Activated B cell treated with CpG ODN at 0.5 μM for 24 hours (primary cell): ENCODE measurements around the gene SPAG6. TPM values are rescaled to one million over a fixed set of nuclear protein-coding genes. Genes with fewer than 3 reads are reported as not detected.

ENCODE experiments used
- ATAC-seq: fragments of 200-7000 bp; cut with Tn5 transposase; one replicate; pipeline ENCODE4 v1.10.0; 2021; ENCODE audit warnings: low read depth, mild to moderate bottlenecking, moderate library complexity
- CTCF ChIA-PET: fragments of 350-600 bp; sonication (Branson Sonifier 250); formaldehyde crosslinking; loops from one replicate; lab custom pipeline; 2021; ENCODE audit warnings: antibody characterized with exemption; lab: Charles Lee
- POLR2A ChIA-PET: fragments of 350-600 bp; sonication (Branson Sonifier 250); formaldehyde crosslinking; loops from one replicate; lab custom pipeline; 2021; ENCODE audit warnings: antibody characterized with exemption; lab: Charles Lee
- DNase-seq: peaks from one replicate; pipeline ENCODE4 v3.0.0; 2022
- H3K27ac Mint-ChIP-seq: one replicate; pipeline ENCODE4 v1.8.0; 2020; ENCODE audit warnings: mixed read lengths
- H3K27me3 Mint-ChIP-seq: one replicate; pipeline ENCODE4 v1.8.0; 2021; ENCODE audit warnings: mixed read lengths
- H3K36me3 Mint-ChIP-seq: one replicate; pipeline ENCODE4 v1.8.0; 2021; ENCODE audit warnings: low read depth, mixed read lengths
- H3K4me1 Mint-ChIP-seq: one replicate; pipeline ENCODE4 v1.8.0; 2021; ENCODE audit warnings: mixed read lengths
- H3K4me3 Mint-ChIP-seq: one replicate; pipeline ENCODE4 v1.8.0; 2020; ENCODE audit warnings: mild to moderate bottlenecking, mixed read lengths
- H3K9me3 Mint-ChIP-seq: one replicate; pipeline ENCODE4 v1.8.0; 2020; ENCODE audit warnings: mixed read lengths
- intact Hi-C: fragments of 100-400 bp; cut with micrococcal nuclease; formaldehyde crosslinking; loops from one replicate; pipeline ENCODE4 v1.15.1; 2024
- total RNA-seq: library from RNA; stranded (reverse); gene quantifications from 2 replicates; pipeline ENCODE4 v1.2.3, GENCODE V29; 2022
- TF ChIP-seq, protein P1 (sequence below): fragments of 200-600 bp; IDR thresholded peaks from one replicate; pipeline ENCODE4 v1.8.0; 2022; ENCODE audit warnings: antibody characterized with exemption, mild to moderate bottlenecking

The SPAG6 gene
- total RNA-seq, 1 donor from 2014 or later: 0.62 TPM

- CTCF ChIA-PET: interaction anchor here (0.6 to 2.3 kb wide), 3 partner anchors 210 to 551 kb away, joined by 3 to 8 read pairs (median 8); no protein-coding TSS in a partner anchor
- TF ChIP-seq, protein P1, sequence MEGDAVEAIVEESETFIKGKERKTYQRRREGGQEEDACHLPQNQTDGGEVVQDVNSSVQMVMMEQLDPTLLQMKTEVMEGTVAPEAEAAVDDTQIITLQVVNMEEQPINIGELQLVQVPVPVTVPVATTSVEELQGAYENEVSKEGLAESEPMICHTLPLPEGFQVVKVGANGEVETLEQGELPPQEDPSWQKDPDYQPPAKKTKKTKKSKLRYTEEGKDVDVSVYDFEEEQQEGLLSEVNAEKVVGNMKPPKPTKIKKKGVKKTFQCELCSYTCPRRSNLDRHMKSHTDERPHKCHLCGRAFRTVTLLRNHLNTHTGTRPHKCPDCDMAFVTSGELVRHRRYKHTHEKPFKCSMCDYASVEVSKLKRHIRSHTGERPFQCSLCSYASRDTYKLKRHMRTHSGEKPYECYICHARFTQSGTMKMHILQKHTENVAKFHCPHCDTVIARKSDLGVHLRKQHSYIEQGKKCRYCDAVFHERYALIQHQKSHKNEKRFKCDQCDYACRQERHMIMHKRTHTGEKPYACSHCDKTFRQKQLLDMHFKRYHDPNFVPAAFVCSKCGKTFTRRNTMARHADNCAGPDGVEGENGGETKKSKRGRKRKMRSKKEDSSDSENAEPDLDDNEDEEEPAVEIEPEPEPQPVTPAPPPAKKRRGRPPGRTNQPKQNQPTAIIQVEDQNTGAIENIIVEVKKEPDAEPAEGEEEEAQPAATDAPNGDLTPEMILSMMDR: no peak
- Mint-ChIP-seq H3K4me1 (peaks cover 39% of the 10 kb centered on the region), H3K27me3 (no peaks in the 10 kb centered on the region), H3K9me3 (no peaks in the 10 kb centered on the region), H3K27ac (peak overlapping the region; percentile 96), H3K36me3 (peaks cover 9% of the 10 kb centered on the region), H3K4me3 (peak overlapping the region; percentile 94)
- ATAC-seq (peak; percentile 8), DNase-seq (no peak)
- POLR2A ChIA-PET: interaction anchor here (1.2 to 3.3 kb wide), 17 partner anchors 8 to 911 kb away, joined by 3 to 86 read pairs (median 10); partner anchors contain the start of genes COMMD3, DNAJC1 and PIP4K2A
- intact Hi-C loops: loop anchor here (1.0 to 5.0 kb wide), 11 partner anchors 16 to 1014 kb away; partner anchors contain the start of genes DNAJC1 and MLLT10
Measured at GRCh38 chr10:22437620-22438588, 92.6 kb downstream of the SPAG6 start.

GRCh38 chr10:22438711-22439110, 93.4 kb downstream of the SPAG6 start:
- Mint-ChIP-seq H3K36me3 (peaks cover 9% of the 10 kb centered on the region), H3K27me3 (no peaks in the 10 kb centered on the region), H3K4me3 (peak overlapping the region; percentile 94), H3K27ac (peak overlapping the region; percentile 96), H3K4me1 (peaks cover 46% of the 10 kb centered on the region), H3K9me3 (no peaks in the 10 kb centered on the region)
- intact Hi-C loops: loop anchor here (5.0 kb wide), 1 partner anchor 1014 kb away; no protein-coding TSS in a partner anchor
- ATAC-seq (no peak), DNase-seq (no peak)
- ChIA-PET CTCF (interaction anchor here (0.6 kb wide), 1 partner anchor 546 kb away, joined by 3 read pairs; no protein-coding TSS in a partner anchor), POLR2A (interaction anchor here (3.2 to 3.3 kb wide), 2 partner anchors 16 to 185 kb away, joined by 42 to 86 read pairs; no protein-coding TSS in a partner anchor)
- TF ChIP-seq, protein P1: no peak

DNA sequence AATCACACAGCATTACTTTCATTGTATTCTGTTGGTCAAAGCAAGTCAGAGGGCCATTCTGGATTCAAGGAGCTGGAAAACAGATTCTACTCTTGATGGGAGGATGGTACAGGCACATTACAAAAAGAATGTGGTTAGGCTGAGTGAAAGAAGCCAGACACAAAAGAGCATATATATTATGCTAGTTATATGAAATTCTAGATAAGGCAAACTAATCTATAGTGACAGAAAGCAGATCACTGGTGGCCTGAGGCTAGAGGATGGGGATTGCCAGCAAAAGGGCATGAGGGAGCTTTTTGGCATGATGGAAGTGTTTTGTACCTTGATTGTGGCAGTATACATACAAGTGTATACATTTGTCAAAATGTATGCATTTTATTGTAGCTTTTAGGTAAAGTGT, 96.8 kb downstream of the SPAG6 start:
- no peaks in the 10 kb centered on the region for H3K27me3 Mint-ChIP-seq
- DNase-seq (no peak), ATAC-seq (no peak)
- H3K4me3 Mint-ChIP-seq: no peak overlapping the region
- H3K9me3 Mint-ChIP-seq: no peaks in the 10 kb centered on the region
- ChIA-PET POLR2A (no interaction called here), CTCF (interaction anchor here (0.7 kb wide), 1 partner anchor 102 kb away, joined by 3 read pairs; no protein-coding TSS in a partner anchor)
- peaks cover 46% of the 10 kb centered on the region for H3K4me1 Mint-ChIP-seq
- TF ChIP-seq, protein P1: no peak
- H3K27ac Mint-ChIP-seq: no peak overlapping the region
- peaks cover 7% of the 10 kb centered on the region for H3K36me3 Mint-ChIP-seq
- intact Hi-C loops: no loop called here

DNA sequence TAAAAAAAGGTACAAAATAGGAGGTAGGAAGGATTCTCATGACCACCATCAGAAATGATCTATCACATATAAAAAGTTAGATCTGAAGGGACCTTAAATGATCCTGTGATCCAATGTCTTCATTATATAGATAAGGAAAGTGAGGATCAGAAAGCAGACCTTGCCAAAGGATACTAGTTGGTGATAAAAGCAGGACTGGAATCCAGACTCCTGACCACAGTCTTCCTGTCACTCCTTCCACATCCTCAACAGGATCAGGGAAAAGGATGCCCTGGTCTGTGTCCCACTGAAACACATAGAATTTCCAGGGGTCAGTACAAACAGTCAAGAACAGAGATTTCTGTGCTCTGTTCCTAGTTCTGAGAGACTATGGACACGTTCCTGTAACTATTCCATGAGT, 97.2 kb downstream of the SPAG6 start:
- peaks cover 3% of the 10 kb centered on the region for H3K36me3 Mint-ChIP-seq
- H3K27ac Mint-ChIP-seq: no peak overlapping the region
- H3K9me3 Mint-ChIP-seq: no peaks in the 10 kb centered on the region
- intact Hi-C loops: no loop called here
- no peak overlapping the region for H3K4me3 Mint-ChIP-seq
- H3K4me1 Mint-ChIP-seq: peaks cover 46% of the 10 kb centered on the region
- ChIA-PET CTCF (no interaction called here), POLR2A (no interaction called here)
- no peak for ATAC-seq
- DNase-seq: no peak
- no peaks in the 10 kb centered on the region for H3K27me3 Mint-ChIP-seq
- TF ChIP-seq, protein P1: no peak
